Effector memory CD4-positive, alpha-beta T cell (primary cell): Measurements from ENCODE around the gene COMP.
"Not testable (repeated sequence)": the region's sequence is repeated elsewhere in the genome, so short reads cannot be mapped to it uniquely, and the experiment has no call there.

ENCODE experiments used
- DNase-seq, 3 donors: peaks; one replicate each; pipeline ENCODE4 v3.0.0-alpha.2; 2020
- H3K27ac ChIP-seq: 2 replicates; pipeline ENCODE4 v1.7.0; 2013; ENCODE audit warnings: mild to moderate bottlenecking, low read length, moderate library complexity; ENCODE audit not compliant: insufficient read depth, poor library complexity, severe bottlenecking
- H3K27me3 ChIP-seq: replicated peaks from 2 replicates; pipeline ENCODE4 v1.7.0; 2013; ENCODE audit warnings: mild to moderate bottlenecking, low read length; ENCODE audit not compliant: insufficient read depth, control insufficient read depth, poor library complexity, severe bottlenecking
- H3K36me3 ChIP-seq: 2 replicates; pipeline ENCODE4 v1.7.0; 2013; ENCODE audit warnings: mild to moderate bottlenecking, low read length, moderate library complexity; ENCODE audit not compliant: control insufficient read depth, insufficient read depth
- H3K4me1 ChIP-seq: 2 replicates; pipeline ENCODE4 v1.7.0; 2013; ENCODE audit warnings: low read length, mild to moderate bottlenecking; ENCODE audit not compliant: control insufficient read depth, insufficient read depth, poor library complexity, severe bottlenecking
- H3K4me3 ChIP-seq: 2 replicates; pipeline ENCODE4 v1.7.0; 2013; ENCODE audit warnings: low read length, low read depth, mild to moderate bottlenecking; ENCODE audit not compliant: insufficient read depth, poor library complexity, severe bottlenecking
- H3K9me3 ChIP-seq: 2 replicates; pipeline ENCODE4 v1.7.0; 2013; ENCODE audit warnings: mild to moderate bottlenecking, low read length, moderate library complexity; ENCODE audit not compliant: control insufficient read depth

Gene COMP

DNA sequence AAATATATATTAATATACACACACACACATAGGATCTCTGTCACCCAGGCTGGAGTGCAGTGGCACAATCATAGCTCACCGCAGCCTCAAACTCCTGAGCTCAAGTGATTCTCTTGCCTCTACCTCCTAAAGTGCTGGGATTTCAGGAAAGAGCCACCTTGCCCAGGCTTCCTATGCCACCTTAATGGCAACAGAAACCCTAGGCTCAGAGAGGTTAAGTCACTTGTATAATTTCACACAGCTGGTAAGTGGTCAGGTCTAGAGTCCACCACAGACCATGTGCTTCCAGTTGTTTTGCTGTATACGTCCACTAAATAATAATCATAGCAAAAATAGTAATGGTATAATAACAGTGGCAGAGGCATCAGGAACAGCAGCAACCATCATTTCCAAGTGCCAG, 39.4 kb upstream of the COMP start:
- H3K36me3 ChIP-seq, result no peaks in the 10 kb centered on the region
- DNase-seq, result no peak

DNA sequence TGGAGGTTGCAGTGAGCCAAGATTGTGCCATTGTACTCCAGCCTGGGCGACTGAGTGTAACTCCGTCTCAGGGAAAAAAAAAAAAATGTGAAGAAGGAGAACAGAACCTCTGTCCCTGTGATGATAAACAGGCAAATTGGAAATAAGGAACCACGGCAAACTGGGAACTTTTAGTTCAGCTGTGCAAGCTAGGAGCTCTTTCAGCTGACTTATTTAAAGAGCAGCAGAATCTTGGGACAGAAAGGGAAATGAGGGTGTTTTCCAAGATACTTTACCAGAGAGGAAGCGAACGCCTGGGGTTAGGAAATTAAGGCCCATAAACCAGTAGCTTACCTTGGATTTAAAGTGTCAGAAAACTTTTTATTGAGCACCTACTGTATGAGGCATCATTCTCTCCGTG, 37.7 kb upstream of the COMP start:
- Histone ChIP-seq H3K27me3 (no peaks in the 10 kb centered on the region), H3K9me3 (no peaks in the 10 kb centered on the region), H3K4me1 (peaks cover 18% of the 10 kb centered on the region), H3K4me3 (no peak overlapping the region), H3K36me3 (no peaks in the 10 kb centered on the region), H3K27ac (no peak overlapping the region)
- DNase-seq, result no peak

More for the DNA sequence above, 39.4 kb upstream of the COMP start:
- Histone ChIP-seq H3K27ac (no peak overlapping the region), H3K9me3 (no peaks in the 10 kb centered on the region), H3K4me3 (no peak overlapping the region), H3K27me3 (no peaks in the 10 kb centered on the region), H3K4me1 (peaks cover 28% of the 10 kb centered on the region)

DNA sequence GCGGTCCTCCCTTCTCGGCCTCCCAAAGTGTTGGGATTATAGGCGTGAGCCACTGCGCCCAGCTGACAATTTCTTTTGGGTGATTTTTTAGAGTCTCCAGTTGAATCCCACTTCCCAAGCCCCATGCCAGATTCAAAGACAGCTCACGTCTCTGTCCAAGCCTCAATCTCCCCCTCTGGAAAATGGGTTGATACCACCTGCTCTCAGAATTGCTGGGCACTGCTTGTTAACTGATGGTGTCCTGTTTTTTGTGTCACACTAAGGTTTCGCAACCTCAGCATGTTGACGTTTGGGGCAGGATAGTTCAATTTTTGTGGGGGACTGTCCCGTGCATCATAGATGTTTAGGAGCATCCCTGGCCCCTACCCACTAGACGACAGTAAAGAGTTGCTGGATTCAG, 26.5 kb upstream of the COMP start:
- Histone ChIP-seq H3K9me3 (no peaks in the 10 kb centered on the region), H3K27me3 (no peaks in the 10 kb centered on the region), H3K27ac (no peak overlapping the region), H3K36me3 (no peaks in the 10 kb centered on the region), H3K4me3 (no peak overlapping the region), H3K4me1 (no peaks in the 10 kb centered on the region)
- DNase-seq, result no peak

DNA sequence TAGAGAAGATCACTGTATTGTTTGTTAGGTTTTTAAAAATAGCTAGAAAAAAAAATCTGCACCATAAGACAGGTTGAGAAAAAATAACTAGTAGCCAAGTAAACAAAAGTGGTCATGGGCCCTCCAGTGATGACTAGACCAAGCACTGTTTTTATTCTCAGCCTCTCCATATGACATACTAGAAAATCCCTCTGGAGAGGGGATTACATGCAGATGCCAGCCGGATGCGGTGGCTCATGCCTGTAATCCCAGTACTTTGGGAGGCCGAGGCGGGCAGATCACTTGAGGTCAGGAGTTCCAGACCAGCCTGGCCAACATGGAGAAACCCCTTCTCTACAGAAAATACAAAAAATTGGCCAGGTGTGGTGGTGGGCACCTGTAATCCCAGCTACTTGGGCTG, 25.5 kb upstream of the COMP start:
- H3K9me3 ChIP-seq, H3K4me1 ChIP-seq, DNase-seq, H3K36me3 ChIP-seq, H3K27me3 ChIP-seq, H3K4me3 ChIP-seq, H3K27ac ChIP-seq: not testable (repeated sequence)

DNA sequence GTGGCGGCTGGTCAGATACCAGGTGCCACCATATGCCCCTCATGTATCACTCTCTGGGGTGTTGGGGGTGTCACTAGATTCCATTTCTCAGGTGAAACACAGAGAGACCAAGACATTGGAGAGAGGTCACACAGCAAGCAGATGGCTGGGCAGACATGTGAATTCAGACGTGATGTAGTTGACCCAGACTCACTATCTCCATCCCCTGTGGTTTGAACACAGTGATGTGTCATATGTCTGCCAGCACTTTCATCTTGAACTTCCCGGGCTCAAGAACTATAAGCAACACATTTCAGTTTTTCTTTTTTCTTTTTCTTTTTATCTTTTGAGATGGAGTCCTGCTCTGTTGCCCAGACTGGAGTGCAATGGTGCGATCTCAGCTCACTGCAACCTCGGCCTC, 24.6 kb upstream of the COMP start:
- Histone ChIP-seq H3K27ac (no peak overlapping the region), H3K9me3 (no peaks in the 10 kb centered on the region), H3K27me3 (no peaks in the 10 kb centered on the region), H3K4me3 (no peak overlapping the region), H3K36me3 (no peaks in the 10 kb centered on the region), H3K4me1 (no peaks in the 10 kb centered on the region)
- DNase-seq, result no peak

DNA sequence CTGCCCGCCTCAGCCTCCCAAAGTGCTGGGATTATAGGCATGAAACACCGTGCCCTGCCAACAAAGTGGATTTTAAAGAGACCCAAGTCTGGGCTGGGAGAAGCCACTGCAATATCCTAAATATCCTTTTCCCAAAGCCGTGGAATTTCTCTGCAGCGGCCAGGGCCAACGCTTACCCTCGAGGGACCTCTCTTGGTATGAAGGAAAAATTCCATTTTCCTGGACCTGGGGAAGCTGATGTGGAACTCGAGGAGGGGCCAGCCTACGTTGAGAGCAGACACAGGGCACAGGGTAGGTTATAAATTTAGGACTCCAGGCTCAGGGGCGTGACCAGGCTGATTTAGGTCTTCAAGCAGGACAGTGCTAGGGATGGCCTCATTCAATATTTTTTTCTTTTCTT, 23.0 kb upstream of the COMP start:
- H3K4me1 ChIP-seq, result no peaks in the 10 kb centered on the region
- H3K9me3 ChIP-seq, result no peaks in the 10 kb centered on the region
- no peak overlapping the region for H3K27ac ChIP-seq
- DNase-seq, result no peak
- H3K4me3 ChIP-seq, result no peak overlapping the region
- H3K36me3 ChIP-seq, result no peaks in the 10 kb centered on the region
- H3K27me3 ChIP-seq, result no peaks in the 10 kb centered on the region

DNA sequence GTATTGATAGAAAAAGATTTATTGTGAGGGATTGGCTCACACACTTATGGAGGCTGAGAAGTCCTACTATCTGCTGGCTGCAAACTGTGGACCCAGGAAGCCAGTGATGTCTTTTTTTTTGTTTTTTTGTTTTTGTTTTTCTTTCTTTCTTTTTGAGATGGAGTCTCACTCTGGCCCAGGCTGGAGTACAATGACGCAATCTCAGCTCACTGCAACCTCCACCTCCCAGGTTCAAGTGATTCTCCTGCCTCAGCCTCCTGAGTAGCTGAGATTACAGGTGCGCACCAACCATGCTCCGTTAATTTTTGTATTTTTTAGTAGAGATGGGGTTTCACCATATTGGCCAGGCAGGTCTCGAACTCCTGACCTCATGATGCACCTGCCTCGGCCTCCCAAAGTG, 20.5 kb upstream of the COMP start:
- H3K4me3 ChIP-seq, H3K27ac ChIP-seq: not testable (repeated sequence)

DNA sequence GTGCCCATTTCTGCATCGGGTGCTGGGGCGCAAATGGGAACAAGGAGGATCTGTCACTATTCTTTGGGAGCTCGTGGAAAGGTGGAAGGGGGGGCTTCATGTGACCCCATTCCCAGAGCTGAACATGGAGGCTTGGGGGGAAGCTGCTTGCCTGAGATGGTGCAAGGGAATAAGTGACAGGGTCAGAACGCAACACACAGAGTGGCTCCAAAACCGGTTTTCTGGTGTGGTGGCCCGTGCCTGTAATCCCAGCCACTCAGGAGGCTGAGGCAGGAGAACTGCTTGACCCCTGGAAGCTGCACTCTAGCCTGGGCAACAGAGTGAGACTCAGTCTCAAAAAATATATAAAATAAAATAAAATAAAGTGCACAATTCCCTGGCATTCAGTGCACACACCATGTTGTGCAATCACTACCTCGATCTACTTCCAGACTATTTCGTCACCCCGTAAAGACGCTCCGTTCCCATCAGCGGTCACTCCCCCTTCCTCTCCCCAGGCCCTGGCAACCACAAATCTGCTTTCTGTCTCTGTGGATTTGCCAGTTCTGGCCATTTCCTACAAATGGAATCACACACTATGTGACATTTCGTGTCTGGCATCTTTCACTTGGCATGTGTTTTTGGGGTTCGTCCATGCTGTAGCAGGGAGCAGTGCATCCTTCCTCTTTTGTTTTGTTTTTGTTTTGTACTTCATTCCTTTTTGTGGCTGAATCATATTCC, 18.2 kb upstream of the COMP start:
- DNase-seq, result no peak
- Histone ChIP-seq H3K9me3 (no peaks in the 10 kb centered on the region), H3K27ac (no peak overlapping the region), H3K4me1 (no peaks in the 10 kb centered on the region), H3K4me3 (no peak overlapping the region), H3K27me3 (no peaks in the 10 kb centered on the region), H3K36me3 (no peaks in the 10 kb centered on the region)

More for the DNA sequence above, 20.5 kb upstream of the COMP start:
- not testable (repeated sequence) for H3K27me3 ChIP-seq, H3K4me1 ChIP-seq, H3K9me3 ChIP-seq, DNase-seq, H3K36me3 ChIP-seq

DNA sequence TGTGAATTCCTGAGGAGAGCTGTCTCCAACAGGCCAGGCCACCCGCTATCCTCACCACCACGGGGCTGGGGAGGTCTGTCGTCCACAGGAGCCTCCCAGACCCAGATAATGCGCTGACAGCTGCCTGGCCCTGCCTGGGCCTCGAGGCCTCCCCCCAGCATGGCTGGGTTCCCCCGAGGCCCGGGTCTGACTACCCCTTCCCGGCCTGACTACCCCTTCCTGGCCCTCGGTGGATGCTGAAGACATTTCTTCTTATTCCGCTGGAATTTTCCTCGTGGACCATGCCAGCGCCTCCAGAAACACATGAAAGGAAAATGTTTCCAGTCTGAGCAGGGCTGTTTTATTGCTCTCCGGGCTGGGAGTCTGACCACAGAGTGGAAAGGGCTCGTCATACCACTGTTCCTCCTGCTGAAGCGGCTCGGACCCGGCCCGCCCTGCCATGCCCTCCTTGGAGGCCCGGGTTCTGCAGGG, 16.8 kb upstream of the COMP start:
- H3K27ac ChIP-seq, result no peak overlapping the region
- H3K36me3 ChIP-seq, result no peaks in the 10 kb centered on the region
- no peaks in the 10 kb centered on the region for H3K4me1 ChIP-seq
- no peak overlapping the region for H3K4me3 ChIP-seq
- H3K9me3 ChIP-seq, result no peaks in the 10 kb centered on the region
- H3K27me3 ChIP-seq, result no peaks in the 10 kb centered on the region
- no peak for DNase-seq

DNA sequence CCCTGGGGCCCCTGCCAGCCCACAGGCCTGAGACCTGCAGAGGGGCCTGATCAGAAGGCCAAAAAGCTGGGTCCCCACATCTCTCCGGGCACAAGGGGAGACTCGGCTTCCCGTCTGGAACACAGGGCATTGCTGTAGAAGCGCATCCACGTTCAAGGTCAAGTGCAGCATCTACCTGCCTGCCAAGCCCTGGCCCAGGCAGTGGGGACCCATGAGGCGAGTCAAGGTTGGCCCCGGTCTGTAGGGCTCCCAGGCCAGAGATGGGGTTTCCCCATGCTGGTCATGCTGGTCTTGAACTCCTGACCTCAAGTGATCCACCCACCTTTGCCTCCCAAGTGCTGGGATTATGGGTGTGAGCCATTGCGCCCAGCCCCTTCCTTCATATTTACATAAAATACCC, 13.5 kb upstream of the COMP start:
- H3K9me3 ChIP-seq, result no peaks in the 10 kb centered on the region
- H3K27me3 ChIP-seq, result peaks cover 3% of the 10 kb centered on the region
- no peak overlapping the region for H3K27ac ChIP-seq
- no peaks in the 10 kb centered on the region for H3K4me1 ChIP-seq
- no peak overlapping the region for H3K4me3 ChIP-seq
- no peak for DNase-seq
- H3K36me3 ChIP-seq, result no peaks in the 10 kb centered on the region
